H9 (cell line): Measurements from ENCODE around the gene TENM4. TPM values are rescaled to one million over a fixed set of nuclear protein-coding genes. Genes with fewer than 3 reads are reported as not detected.

ENCODE experiments used
- DNase-seq: peaks from one replicate; pipeline ENCODE4 v3.0.0-alpha.2; 2017
- H2AFZ ChIP-seq: one replicate; pipeline ENCODE4 v1.6.1; 2013; ENCODE audit warnings: mild to moderate bottlenecking, low read length, control low read depth, moderate library complexity
- H2AK5ac ChIP-seq: 2 replicates; pipeline ENCODE4 v1.6.1; 2013; ENCODE audit warnings: low read length, control low read depth, mixed read lengths; ENCODE audit not compliant: insufficient read length
- H2BK120ac ChIP-seq: one replicate; pipeline ENCODE4 v1.6.1; 2013; ENCODE audit warnings: low read depth, mild to moderate bottlenecking, low read length, control low read depth, inconsistent platforms; ENCODE audit not compliant: poor library complexity, severe bottlenecking
- H2BK12ac ChIP-seq: 2 replicates; pipeline ENCODE4 v1.6.1; 2013; ENCODE audit warnings: low read length, control low read depth, mixed read lengths, low read depth; ENCODE audit not compliant: insufficient read length
- H2BK15ac ChIP-seq: 2 replicates; pipeline ENCODE4 v1.6.1; 2013; ENCODE audit warnings: low read depth, low read length, control low read depth
- H2BK20ac ChIP-seq: one replicate; pipeline ENCODE4 v1.6.1; 2013; ENCODE audit warnings: low read depth, mild to moderate bottlenecking, low read length, control low read depth, inconsistent platforms; ENCODE audit not compliant: poor library complexity, severe bottlenecking
- H2BK5ac ChIP-seq: 2 replicates; pipeline ENCODE4 v1.6.1; 2013; ENCODE audit warnings: low read length, control low read depth, mixed read lengths; ENCODE audit not compliant: insufficient read length
- H3K14ac ChIP-seq: 2 replicates; pipeline ENCODE4 v1.6.1; 2013; ENCODE audit warnings: low read length, control low read depth; ENCODE audit not compliant: insufficient read depth
- H3K18ac ChIP-seq: 2 replicates; pipeline ENCODE4 v1.6.1; 2013; ENCODE audit warnings: low read depth, mild to moderate bottlenecking, mixed read lengths, low read length, control low read depth; ENCODE audit not compliant: insufficient read length
- H3K23ac ChIP-seq: 2 replicates; pipeline ENCODE4 v1.6.1; 2013; ENCODE audit warnings: low read length, control low read depth, mixed read lengths, low read depth; ENCODE audit not compliant: insufficient read length
- H3K23me2 ChIP-seq: 2 replicates; pipeline ENCODE4 v1.6.1; 2013; ENCODE audit warnings: low read depth, mild to moderate bottlenecking, mixed read lengths, low read length, control low read depth; ENCODE audit not compliant: insufficient read length, poor library complexity, severe bottlenecking
- H3K27ac ChIP-seq: 2 replicates; pipeline ENCODE4 v1.5.1; 2013; ENCODE audit warnings: low read length, control low read depth, mixed read lengths, low read depth; ENCODE audit not compliant: insufficient read length
- H3K27me3 ChIP-seq: 2 replicates; pipeline ENCODE4 v1.6.1; 2013; ENCODE audit warnings: low read length, control low read depth, inconsistent platforms; ENCODE audit not compliant: insufficient read depth
- H3K4ac ChIP-seq: 2 replicates; pipeline ENCODE4 v1.6.1; 2013; ENCODE audit warnings: low read depth, mild to moderate bottlenecking, control low read depth, inconsistent platforms, low read length, moderate library complexity
- H3K4me1 ChIP-seq: 2 replicates; pipeline ENCODE4 v1.6.1; 2013; ENCODE audit warnings: low read length, control low read depth, inconsistent platforms; ENCODE audit not compliant: insufficient read depth
- H3K4me2 ChIP-seq: 2 replicates; pipeline ENCODE4 v1.6.1; 2013; ENCODE audit warnings: low read length, control low read depth, mixed read lengths; ENCODE audit not compliant: insufficient read length, insufficient read depth
- H3K56ac ChIP-seq: 2 replicates; pipeline ENCODE4 v1.6.1; 2013; ENCODE audit warnings: low read depth, mild to moderate bottlenecking, mixed read lengths, low read length, control low read depth; ENCODE audit not compliant: insufficient read length
- H3K79me1 ChIP-seq: 2 replicates; pipeline ENCODE4 v1.6.1; 2013; ENCODE audit warnings: low read depth, mild to moderate bottlenecking, moderate library complexity, low read length, control low read depth, inconsistent platforms; ENCODE audit not compliant: insufficient read depth, poor library complexity, severe bottlenecking
- H3K79me2 ChIP-seq: 2 replicates; pipeline ENCODE4 v1.6.1; 2013; ENCODE audit warnings: low read length, control low read depth, inconsistent platforms; ENCODE audit not compliant: insufficient read depth
- H3K9ac ChIP-seq: 2 replicates; pipeline ENCODE4 v1.6.1; 2013; ENCODE audit warnings: low read length, control low read depth, mixed read lengths; ENCODE audit not compliant: insufficient read length; ENCODE audit errors: extremely low read depth
- H3K9me3 ChIP-seq: one replicate; pipeline ENCODE4 v1.6.1; 2013; ENCODE audit warnings: low read depth, low read length, inconsistent platforms; ENCODE audit not compliant: control insufficient read depth
- H3T11ph ChIP-seq: one replicate; pipeline ENCODE4 v1.6.1; 2013; ENCODE audit warnings: mild to moderate bottlenecking, low read length, control low read depth, inconsistent platforms
- H4K20me1 ChIP-seq: one replicate; pipeline ENCODE4 v1.6.1; 2013; ENCODE audit not compliant: control insufficient read depth, insufficient read length, insufficient read depth
- H4K5ac ChIP-seq: 2 replicates; pipeline ENCODE4 v1.6.1; 2013; ENCODE audit warnings: low read depth, mild to moderate bottlenecking, mixed read lengths, low read length, control low read depth; ENCODE audit not compliant: insufficient read length
- H4K8ac ChIP-seq: replicated peaks from 2 replicates; pipeline ENCODE4 v1.6.1; 2013; ENCODE audit warnings: low read length, control low read depth, mixed read lengths, low read depth; ENCODE audit not compliant: insufficient read length
- H4K91ac ChIP-seq: 2 replicates; pipeline ENCODE4 v1.6.1; 2013; ENCODE audit warnings: low read depth, mild to moderate bottlenecking, moderate library complexity, mixed read lengths, low read length, control low read depth; ENCODE audit not compliant: insufficient read length
- H3K27ac Mint-ChIP-seq, 3 experiments: 2 replicates in 2 of 3; 3 replicates in 1 of 3; pipeline ENCODE4 v1.8.0; 2020 to 2021; ENCODE audit warnings: mixed read lengths in 3 of 3, mild to moderate bottlenecking in 1 of 3, moderate library complexity in 1 of 3
- H3K27me3 Mint-ChIP-seq: 2 replicates; pipeline ENCODE4 v1.8.0; 2021; ENCODE audit warnings: low read depth, mild to moderate bottlenecking, moderate library complexity, mixed read lengths
- H3K36me3 Mint-ChIP-seq, 3 experiments: 2 replicates in 2 of 3; 3 replicates in 1 of 3; pipeline ENCODE4 v1.8.0; 2020 to 2021; ENCODE audit warnings: low read depth in 3 of 3, mixed read lengths in 3 of 3; ENCODE audit not compliant: insufficient read depth in 1 of 3
- H3K4me1 Mint-ChIP-seq, 2 experiments: 2 replicates each; pipeline ENCODE4 v1.8.0; 2020; ENCODE audit warnings: mixed read lengths in 2 of 2
- H3K4me3 Mint-ChIP-seq, 2 experiments: 2 replicates in 1 of 2; 3 replicates in 1 of 2; pipeline ENCODE4 v1.8.0; 2020 to 2021; ENCODE audit warnings: mild to moderate bottlenecking in 2 of 2, mixed read lengths in 2 of 2, moderate library complexity in 1 of 2
- H3K9me3 Mint-ChIP-seq, 2 experiments: 2 replicates in 1 of 2; 3 replicates in 1 of 2; pipeline ENCODE4 v1.8.0; 2020; ENCODE audit warnings: mild to moderate bottlenecking in 2 of 2, mixed read lengths in 2 of 2, moderate library complexity in 1 of 2
- WGBS: extraction: QIAGEN DNeasy Blood & Tissue Kit; methylation state at CpG from one replicate; pipeline ENCODE4 v1.1.7; 2013; ENCODE audit warnings: missing lambda C conversion rate, low lambda C conversion rate, mixed read lengths; ENCODE audit not compliant: insufficient read length; ENCODE audit errors: extremely low coverage; 5-methylcytosine and 5-hydroxymethylcytosine counted together
- total RNA-seq: library from RNA; stranded (reverse); gene quantifications from 2 replicates; pipeline ENCODE4 v1.2.1, GENCODE V29; 2021
- TF ChIP-seq, protein P1 (sequence below): fragments of 200-600 bp; sonication (generic); conservative IDR thresholded peaks from 3 replicates; pipeline ENCODE4 v1.8.0; 2021; ENCODE audit warnings: antibody characterized with exemption, mild to moderate bottlenecking

The TENM4 gene
- total RNA-seq, 1 experiment from 2014 or later = 4.6 TPM

DNA sequence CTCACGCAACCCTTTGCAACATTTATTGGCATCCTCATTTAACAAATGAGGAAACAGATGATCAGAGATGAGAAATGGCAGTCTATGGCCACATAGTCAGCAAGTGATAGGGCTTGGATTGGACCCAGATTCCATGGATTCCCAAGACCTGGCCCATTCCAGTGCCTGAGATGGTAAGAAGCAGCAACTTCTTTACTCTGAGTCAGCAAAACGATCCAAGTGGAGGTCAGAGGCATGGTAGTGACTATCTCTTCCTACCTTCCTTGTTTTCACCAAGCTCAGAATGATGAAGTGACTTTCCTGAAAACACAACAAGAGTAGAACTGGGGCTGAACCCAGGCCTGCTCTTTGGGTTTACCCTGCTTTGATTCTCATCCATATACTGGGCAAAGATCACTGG is 293.1 kb downstream of the TENM4 start:
- no peaks in the 10 kb centered on the region for H3K79me1 ChIP-seq
- no peak overlapping the region for H2AK5ac ChIP-seq
- H3K56ac ChIP-seq = no peak overlapping the region
- no peak overlapping the region for H2BK12ac ChIP-seq
- H3K4me1 ChIP-seq = no peaks in the 10 kb centered on the region
- no peak overlapping the region for H4K91ac ChIP-seq
- H3K27ac Mint-ChIP-seq = no peak overlapping the region
- H3K79me2 ChIP-seq = no peaks in the 10 kb centered on the region
- no peak overlapping the region for H4K5ac ChIP-seq
- H3K27me3 ChIP-seq = no peaks in the 10 kb centered on the region
- H4K8ac ChIP-seq = no peak overlapping the region
- H4K20me1 ChIP-seq = no peaks in the 10 kb centered on the region
- no peak overlapping the region for H3K23ac ChIP-seq
- H3K27ac ChIP-seq = no peak overlapping the region
- TF ChIP-seq, protein P1, sequence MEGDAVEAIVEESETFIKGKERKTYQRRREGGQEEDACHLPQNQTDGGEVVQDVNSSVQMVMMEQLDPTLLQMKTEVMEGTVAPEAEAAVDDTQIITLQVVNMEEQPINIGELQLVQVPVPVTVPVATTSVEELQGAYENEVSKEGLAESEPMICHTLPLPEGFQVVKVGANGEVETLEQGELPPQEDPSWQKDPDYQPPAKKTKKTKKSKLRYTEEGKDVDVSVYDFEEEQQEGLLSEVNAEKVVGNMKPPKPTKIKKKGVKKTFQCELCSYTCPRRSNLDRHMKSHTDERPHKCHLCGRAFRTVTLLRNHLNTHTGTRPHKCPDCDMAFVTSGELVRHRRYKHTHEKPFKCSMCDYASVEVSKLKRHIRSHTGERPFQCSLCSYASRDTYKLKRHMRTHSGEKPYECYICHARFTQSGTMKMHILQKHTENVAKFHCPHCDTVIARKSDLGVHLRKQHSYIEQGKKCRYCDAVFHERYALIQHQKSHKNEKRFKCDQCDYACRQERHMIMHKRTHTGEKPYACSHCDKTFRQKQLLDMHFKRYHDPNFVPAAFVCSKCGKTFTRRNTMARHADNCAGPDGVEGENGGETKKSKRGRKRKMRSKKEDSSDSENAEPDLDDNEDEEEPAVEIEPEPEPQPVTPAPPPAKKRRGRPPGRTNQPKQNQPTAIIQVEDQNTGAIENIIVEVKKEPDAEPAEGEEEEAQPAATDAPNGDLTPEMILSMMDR = no peak
- H2BK20ac ChIP-seq = no peak overlapping the region
- H3K4me2 ChIP-seq = no peak overlapping the region
- H3K23me2 ChIP-seq = no peaks in the 10 kb centered on the region
- H3K4ac ChIP-seq = no peak overlapping the region
- no peak overlapping the region for H3T11ph ChIP-seq
- no peaks in the 10 kb centered on the region for H3K4me1 Mint-ChIP-seq
- H3K18ac ChIP-seq = no peak overlapping the region
- no peak overlapping the region for H2BK5ac ChIP-seq
- no peak overlapping the region for H2BK15ac ChIP-seq
- no peak for DNase-seq
- no peak overlapping the region for H2AFZ ChIP-seq
- no peak overlapping the region for H3K14ac ChIP-seq
- H2BK120ac ChIP-seq = no peak overlapping the region
- no peaks in the 10 kb centered on the region for H3K9me3 ChIP-seq
- H3K27me3 Mint-ChIP-seq = no peaks in the 10 kb centered on the region
- WGBS = no CpG with 5 or more reads among the region's 2 CpGs
- H3K4me3 Mint-ChIP-seq = no peak overlapping the region
- peaks cover 1% of the 10 kb centered on the region in 2 experiments; a peak in 4 of 5 replicates for H3K9me3 Mint-ChIP-seq
- H3K36me3 Mint-ChIP-seq = peaks cover 0 to 1% (median 0%) of the 10 kb centered on the region in 3 experiments; a peak in 1 of 7 replicates
- no peak overlapping the region for H3K9ac ChIP-seq
